Tibial nerve (tissue), 4 donors: Measurements from ENCODE around the gene PTER. TPM values are rescaled to one million over a fixed set of nuclear protein-coding genes. Genes with fewer than 3 reads are reported as not detected.

Source experiments
- DNase-seq, 2 donors: peaks; one replicate each; pipeline ENCODE4 v3.0.0-alpha.2; 2019; ENCODE audit warnings: low spot score in 2 of 2
- H3K27ac ChIP-seq, 4 donors: fragments of 200-600 bp; sonication (generic) in 3 of 4; one replicate each; pipeline ENCODE4 v1.5.1; 2017 to 2019; ENCODE audit warnings: mild to moderate bottlenecking in 1 of 4
- H3K27me3 ChIP-seq, 2 donors: fragments of 200-600 bp; sonication (generic) in 1 of 2; one replicate each; pipeline versions ENCODE4 v1.5.1 to v1.6.0; 2017 to 2019
- H3K36me3 ChIP-seq, 3 donors: fragments of 200-600 bp; sonication (generic); one replicate each; pipeline ENCODE4 v1.5.1; 2018 to 2019
- H3K4me1 ChIP-seq, 4 donors: fragments of 200-600 bp; sonication (generic) in 3 of 4; one replicate each; pipeline ENCODE4 v1.5.1; 2017 to 2019
- H3K4me3 ChIP-seq, 4 donors: fragments of 200-600 bp; sonication (generic) in 3 of 4; one replicate each; pipeline ENCODE4 v1.5.1; 2017 to 2019; ENCODE audit warnings: mild to moderate bottlenecking in 1 of 4, moderate library complexity in 1 of 4
- H3K9me3 ChIP-seq, 4 donors: fragments of 200-600 bp; sonication (generic) in 3 of 4; one replicate each; pipeline ENCODE4 v1.5.1; 2017 to 2019
- CTCF ChIP-seq, 5 experiments: fragments of 200-600 bp in 3 of 5; fragments of 450-650 bp in 2 of 5; sonication (generic) in 3 of 5; IDR thresholded peaks; one replicate each; pipeline ENCODE4 v1.5.1; 2016 to 2019; ENCODE audit warnings: antibody characterized with exemption in 5 of 5, mild to moderate bottlenecking in 3 of 5, moderate library complexity in 2 of 5
- EP300 ChIP-seq, 2 donors: sonication (generic); formaldehyde crosslinking; IDR thresholded peaks; one replicate each; pipeline ENCODE4 v1.6.1; 2017; ENCODE audit warnings: antibody characterized with exemption in 2 of 2, mild to moderate bottlenecking in 1 of 2
- POLR2A ChIP-seq, 2 donors: fragments of 450-650 bp; IDR thresholded peaks; one replicate each; pipeline ENCODE4 v1.6.1; 2017; ENCODE audit warnings: antibody characterized with exemption in 2 of 2, mild to moderate bottlenecking in 2 of 2, moderate library complexity in 2 of 2
- WGBS, 2 donors: methylation state at CpG; one replicate each; pipeline ENCODE4 v1.1.5; 2018; 5-methylcytosine and 5-hydroxymethylcytosine counted together
- total RNA-seq, 4 donors: library from RNA; depleted of rRNA; stranded (reverse); fragments of >200 nt; gene quantifications; one replicate each; pipeline ENCODE4 v1.1.0, GENCODE V29; 2016

The PTER gene
- total RNA-seq, 4 donors from 2014 or later: 4.9 to 26.4 (median 12.1) TPM

- TF ChIP-seq CTCF (IDR thresholded peaks at IDR 0.05) (no peak), EP300 (IDR thresholded peaks at IDR 0.05) (no peak), POLR2A (IDR thresholded peaks at IDR 0.05) (no peak)
- Histone ChIP-seq H3K4me3 (no peak overlapping the region), H3K4me1 (peaks cover 0 to 32% (median 0%) of the 10 kb centered on the region in 4 donors), H3K9me3 (no peaks in the 10 kb centered on the region), H3K27ac (no peak overlapping the region), H3K36me3 (peaks cover 0 to 15% (median 3%) of the 10 kb centered on the region in 3 donors), H3K27me3 (no peaks in the 10 kb centered on the region)
- DNase-seq: no peak
- WGBS, 2 donors: 73 to 79% methylated on average over 1 of the region's 1 CpG
These were observed 2.5 kb downstream of the PTER start for GRCh38 chr10:16439295-16439694.

- WGBS, 2 donors: 82 to 86% methylated on average over 12 of the region's 12 CpGs
- peaks cover 0 to 32% (median 0%) of the 10 kb centered on the region in 4 donors for H3K4me1 ChIP-seq
- no peak for DNase-seq
- no peaks in the 10 kb centered on the region for H3K27me3 ChIP-seq
- TF ChIP-seq POLR2A (IDR thresholded peaks at IDR 0.05) (no peak), EP300 (IDR thresholded peaks at IDR 0.05) (no peak), CTCF (IDR thresholded peaks at IDR 0.05) (no peak)
- H3K27ac ChIP-seq: no peak overlapping the region
- peaks cover 0 to 19% (median 3%) of the 10 kb centered on the region in 3 donors for H3K36me3 ChIP-seq
- H3K9me3 ChIP-seq: no peaks in the 10 kb centered on the region
- H3K4me3 ChIP-seq: no peak overlapping the region
These were observed 3.8 kb downstream of the PTER start for GRCh38 chr10:16440396-16441133.

- no peak for DNase-seq
- H3K9me3 ChIP-seq: no peaks in the 10 kb centered on the region
- WGBS, 2 donors: 52 to 53% methylated on average over 9 of the region's 9 CpGs
- no peaks in the 10 kb centered on the region for H3K27me3 ChIP-seq
- peaks cover 0 to 32% (median 0%) of the 10 kb centered on the region in 4 donors for H3K4me1 ChIP-seq
- H3K36me3 ChIP-seq: peaks cover 0 to 25% (median 3%) of the 10 kb centered on the region in 3 donors
- TF ChIP-seq POLR2A (IDR thresholded peaks at IDR 0.05) (no peak), EP300 (IDR thresholded peaks at IDR 0.05) (no peak)
- no peak overlapping the region for H3K4me3 ChIP-seq
- no peak overlapping the region for H3K27ac ChIP-seq
These were observed 4.5 kb downstream of the PTER start for GRCh38 chr10:16441173-16441840.

- no peak for DNase-seq
- H3K4me1 ChIP-seq: peaks cover 0 to 24% (median 0%) of the 10 kb centered on the region in 4 donors
- H3K27ac ChIP-seq: no peak overlapping the region
- H3K36me3 ChIP-seq: peaks cover 0 to 30% (median 3%) of the 10 kb centered on the region in 3 donors
- no peak overlapping the region for H3K4me3 ChIP-seq
- TF ChIP-seq EP300 (IDR thresholded peaks at IDR 0.05): no peak
- no peak for TF ChIP-seq POLR2A (IDR thresholded peaks at IDR 0.05)
- no peak for TF ChIP-seq CTCF (IDR thresholded peaks at IDR 0.05)
- WGBS, 2 donors: 92 to 95% methylated on average over 1 of the region's 1 CpG
- H3K9me3 ChIP-seq: no peaks in the 10 kb centered on the region
- H3K27me3 ChIP-seq: no peaks in the 10 kb centered on the region
These were observed 6.1 kb downstream of the PTER start for GRCh38 chr10:16442914-16443313.

- no peak for TF ChIP-seq EP300 (IDR thresholded peaks at IDR 0.05)
- no peak for TF ChIP-seq POLR2A (IDR thresholded peaks at IDR 0.05)
- no peak for TF ChIP-seq CTCF (IDR thresholded peaks at IDR 0.05)
- H3K27me3 ChIP-seq: no peaks in the 10 kb centered on the region
These were observed 9.1 kb downstream of the PTER start for GRCh38 chr10:16445770-16446469.

More at GRCh38 chr10:16445770-16446469, 9.1 kb downstream of the PTER start:
- H3K36me3 ChIP-seq: peaks cover 0 to 40% (median 3%) of the 10 kb centered on the region in 3 donors
- peaks cover 0 to 4% (median 0%) of the 10 kb centered on the region in 4 donors for H3K4me1 ChIP-seq
- 93 to 94% methylated on average over 9 of the region's 9 CpGs for WGBS, 2 donors
- no peaks in the 10 kb centered on the region for H3K9me3 ChIP-seq
- no peak for DNase-seq
- no peak overlapping the region for H3K27ac ChIP-seq
- no peak overlapping the region for H3K4me3 ChIP-seq
